GM21825 (cell line): ENCODE measurements around the gene HDAC10.

ENCODE experiments used
- ATAC-seq: cut with Tn5 transposase; IDR thresholded peaks from one replicate; pipeline ENCODE4 v1.9.1; 2021; ENCODE audit warnings: mild to moderate bottlenecking, moderate library complexity; ENCODE audit not compliant: unreplicated experiment

The HDAC10 gene

GRCh38 chr22:50244420-50245213 is 6.4 kb downstream of the HDAC10 start, which contains the start of gene TUBGCP6:
Gene TUBGCP6, minus strand, starts transcription at chr22:50245023. Its CDS starts 564 bp downstream, at chr22:50244459.
- ATAC-seq, result peak; percentile 55

- peak; percentile 1 for ATAC-seq
Observed at GRCh38 chr22:50243685-50244419, 7.2 kb downstream of the HDAC10 start.

GRCh38 chr22:50242406-50242949 is 8.6 kb downstream of the HDAC10 start:
- ATAC-seq, result no peak

GRCh38 chr22:50238755-50239154 is 12.3 kb downstream of the HDAC10 start:
- no peak for ATAC-seq

- ATAC-seq, result no peak
Observed at GRCh38 chr22:50236731-50237409, 14.2 kb downstream of the HDAC10 start.

- no peak for ATAC-seq
Observed at GRCh38 chr22:50233223-50233622, 17.8 kb downstream of the HDAC10 start.

GRCh38 chr22:50232481-50233151 is 18.4 kb downstream of the HDAC10 start:
- no peak for ATAC-seq

- ATAC-seq, result no peak
Observed at GRCh38 chr22:50229370-50229769, 21.7 kb downstream of the HDAC10 start.

GRCh38 chr22:50228366-50228765 is 22.7 kb downstream of the HDAC10 start:
- no peak for ATAC-seq

- no peak for ATAC-seq
Observed at GRCh38 chr22:50227579-50228215, 23.4 kb downstream of the HDAC10 start.

GRCh38 chr22:50226875-50227165 is 24.2 kb downstream of the HDAC10 start:
- no peak for ATAC-seq

- ATAC-seq, result no peak
Observed at GRCh38 chr22:50226063-50226874, 24.8 kb downstream of the HDAC10 start.

- no peak for ATAC-seq
Observed at GRCh38 chr22:50225200-50225969, 25.7 kb downstream of the HDAC10 start.

- ATAC-seq, result no peak
Observed at GRCh38 chr22:50224071-50224470, 27.0 kb downstream of the HDAC10 start.

- no peak for ATAC-seq
Observed at GRCh38 chr22:50222508-50222907, 28.6 kb downstream of the HDAC10 start.

- ATAC-seq, result no peak
Observed at GRCh38 chr22:50221410-50222300, 29.4 kb downstream of the HDAC10 start.

- no peak for ATAC-seq
Observed at GRCh38 chr22:50220603-50221409, 30.3 kb downstream of the HDAC10 start.
